ENCODE results near the gene MUC5AC.

MUC5AC gene

GRCh38 chr11:1227551-1228100 lies 69.9 kb downstream of the MUC5AC start:
- no peak for DNase-seq

GRCh38 chr11:1228101-1228821 lies 70.5 kb downstream of the MUC5AC start:
- no peak for DNase-seq

- no peak for DNase-seq
Measured at GRCh38 chr11:1228921-1229451, 71.2 kb downstream of the MUC5AC start.

GRCh38 chr11:1229471-1230120 lies 71.8 kb downstream of the MUC5AC start:
- DNase-seq, result no peak

- DNase-seq, result no peak
Measured at GRCh38 chr11:1230121-1230455, 72.3 kb downstream of the MUC5AC start.

- no peak for DNase-seq
Measured at GRCh38 chr11:1230456-1231395, 73.0 kb downstream of the MUC5AC start.

- no peak for DNase-seq
Measured at GRCh38 chr11:1231396-1232020, 73.8 kb downstream of the MUC5AC start.

- no peak for DNase-seq
Measured at GRCh38 chr11:1232021-1232882, 74.5 kb downstream of the MUC5AC start.

GRCh38 chr11:1232883-1233321 lies 75.1 kb downstream of the MUC5AC start:
- no peak for DNase-seq

GRCh38 chr11:1233351-1234053 lies 75.7 kb downstream of the MUC5AC start:
- DNase-seq, result no peak

GRCh38 chr11:1234054-1234720 lies 76.4 kb downstream of the MUC5AC start:
- DNase-seq, result no peak

- no peak for DNase-seq
Measured at GRCh38 chr11:1234771-1235305, 77.1 kb downstream of the MUC5AC start.

GRCh38 chr11:1235306-1235900 lies 77.7 kb downstream of the MUC5AC start:
- no peak for DNase-seq

- DNase-seq, result no peak
Measured at GRCh38 chr11:1235901-1236315, 78.2 kb downstream of the MUC5AC start.

GRCh38 chr11:1236316-1237127 lies 78.8 kb downstream of the MUC5AC start:
- DNase-seq, result no peak

- DNase-seq, result no peak
Measured at GRCh38 chr11:1237128-1237580, 79.4 kb downstream of the MUC5AC start.

GRCh38 chr11:1237851-1238250 lies 80.1 kb downstream of the MUC5AC start:
- DNase-seq, result no peak

All from hematopoietic multipotent progenitor cell treated with erythropoietin and hydrocortisone succinate and interleukin-3 and kit ligand, for 6 days (in vitro differentiated cells).